Measurements from ENCODE around the gene AMT. TPM values are rescaled to one million over a fixed set of nuclear protein-coding genes. Genes with fewer than 3 reads are reported as not detected.

Gene AMT
- total and polyA plus RNA-seq, 2 of the 13 experiments (the other 11 are each of a cell fraction or from before 2014, with no cell fraction given), result 35.3 to 59.0 TPM

DNA sequence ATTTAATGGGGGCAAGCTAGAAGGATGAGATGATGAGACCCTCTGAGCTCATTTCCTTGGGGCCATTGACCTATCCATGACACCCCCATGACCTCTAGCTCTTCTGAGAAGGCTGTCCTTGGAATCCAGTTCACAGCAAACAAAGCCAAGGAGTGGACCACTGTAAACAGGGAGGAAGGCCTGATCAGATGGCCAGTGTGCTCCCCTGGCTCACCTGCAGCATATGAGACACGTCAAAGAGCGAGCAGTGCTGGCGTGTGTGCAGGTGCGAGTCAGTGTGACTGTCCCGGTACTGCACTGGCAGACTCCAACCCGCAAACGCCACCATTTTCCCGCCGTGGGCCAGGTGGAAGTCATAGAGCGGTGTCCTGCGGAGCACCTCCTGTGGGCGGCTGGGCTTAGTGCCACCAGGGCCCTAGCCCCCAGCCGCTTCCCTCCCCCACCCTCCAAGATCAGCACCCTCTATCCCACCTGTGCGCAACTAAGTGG, 339 bp downstream of the AMT start (continued):
- TF ChIP-seq, protein P1, sequence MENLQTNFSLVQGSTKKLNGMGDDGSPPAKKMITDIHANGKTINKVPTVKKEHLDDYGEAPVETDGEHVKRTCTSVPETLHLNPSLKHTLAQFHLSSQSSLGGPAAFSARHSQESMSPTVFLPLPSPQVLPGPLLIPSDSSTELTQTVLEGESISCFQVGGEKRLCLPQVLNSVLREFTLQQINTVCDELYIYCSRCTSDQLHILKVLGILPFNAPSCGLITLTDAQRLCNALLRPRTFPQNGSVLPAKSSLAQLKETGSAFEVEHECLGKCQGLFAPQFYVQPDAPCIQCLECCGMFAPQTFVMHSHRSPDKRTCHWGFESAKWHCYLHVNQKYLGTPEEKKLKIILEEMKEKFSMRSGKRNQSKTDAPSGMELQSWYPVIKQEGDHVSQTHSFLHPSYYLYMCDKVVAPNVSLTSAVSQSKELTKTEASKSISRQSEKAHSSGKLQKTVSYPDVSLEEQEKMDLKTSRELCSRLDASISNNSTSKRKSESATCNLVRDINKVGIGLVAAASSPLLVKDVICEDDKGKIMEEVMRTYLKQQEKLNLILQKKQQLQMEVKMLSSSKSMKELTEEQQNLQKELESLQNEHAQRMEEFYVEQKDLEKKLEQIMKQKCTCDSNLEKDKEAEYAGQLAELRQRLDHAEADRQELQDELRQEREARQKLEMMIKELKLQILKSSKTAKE (CRISPR knock-in tag; IDR thresholded peaks at IDR 0.05; ENCODE audit: borderline replicate concordance), result no peak
- TF ChIP-seq DR1 (CRISPR knock-in tag; IDR thresholded peaks at IDR 0.05) (no peak), THAP11 (CRISPR knock-in tag; IDR thresholded peaks at IDR 0.05) (no peak), SP4 (CRISPR knock-in tag; IDR thresholded peaks at IDR 0.05) (peak; percentile 27; the same call in 1 of the 2 replicates), ZNF207 (IDR thresholded peaks at IDR 0.05; ENCODE audit: borderline replicate concordance) (no peak), HCFC1 (IDR thresholded peaks at IDR 0.05; ENCODE audit: low read depth, low read length) (no peak), ZNF543 (CRISPR knock-in tag; IDR thresholded peaks at IDR 0.05) (peak; percentile 73; the same call in 1 of the 2 replicates), REXO4 (CRISPR knock-in tag; IDR thresholded peaks at IDR 0.05; ENCODE audit: borderline replicate concordance) (no peak), ZNF143 (CRISPR knock-in tag; IDR thresholded peaks at IDR 0.05) (no peak), ZNF775 (CRISPR knock-in tag; IDR thresholded peaks at IDR 0.05; ENCODE audit: borderline replicate concordance) (no peak; the same call in 1 of the 2 replicates), ZNF30 (CRISPR knock-in tag; IDR thresholded peaks at IDR 0.05) (no peak)
- TF ChIP-seq, protein P2, sequence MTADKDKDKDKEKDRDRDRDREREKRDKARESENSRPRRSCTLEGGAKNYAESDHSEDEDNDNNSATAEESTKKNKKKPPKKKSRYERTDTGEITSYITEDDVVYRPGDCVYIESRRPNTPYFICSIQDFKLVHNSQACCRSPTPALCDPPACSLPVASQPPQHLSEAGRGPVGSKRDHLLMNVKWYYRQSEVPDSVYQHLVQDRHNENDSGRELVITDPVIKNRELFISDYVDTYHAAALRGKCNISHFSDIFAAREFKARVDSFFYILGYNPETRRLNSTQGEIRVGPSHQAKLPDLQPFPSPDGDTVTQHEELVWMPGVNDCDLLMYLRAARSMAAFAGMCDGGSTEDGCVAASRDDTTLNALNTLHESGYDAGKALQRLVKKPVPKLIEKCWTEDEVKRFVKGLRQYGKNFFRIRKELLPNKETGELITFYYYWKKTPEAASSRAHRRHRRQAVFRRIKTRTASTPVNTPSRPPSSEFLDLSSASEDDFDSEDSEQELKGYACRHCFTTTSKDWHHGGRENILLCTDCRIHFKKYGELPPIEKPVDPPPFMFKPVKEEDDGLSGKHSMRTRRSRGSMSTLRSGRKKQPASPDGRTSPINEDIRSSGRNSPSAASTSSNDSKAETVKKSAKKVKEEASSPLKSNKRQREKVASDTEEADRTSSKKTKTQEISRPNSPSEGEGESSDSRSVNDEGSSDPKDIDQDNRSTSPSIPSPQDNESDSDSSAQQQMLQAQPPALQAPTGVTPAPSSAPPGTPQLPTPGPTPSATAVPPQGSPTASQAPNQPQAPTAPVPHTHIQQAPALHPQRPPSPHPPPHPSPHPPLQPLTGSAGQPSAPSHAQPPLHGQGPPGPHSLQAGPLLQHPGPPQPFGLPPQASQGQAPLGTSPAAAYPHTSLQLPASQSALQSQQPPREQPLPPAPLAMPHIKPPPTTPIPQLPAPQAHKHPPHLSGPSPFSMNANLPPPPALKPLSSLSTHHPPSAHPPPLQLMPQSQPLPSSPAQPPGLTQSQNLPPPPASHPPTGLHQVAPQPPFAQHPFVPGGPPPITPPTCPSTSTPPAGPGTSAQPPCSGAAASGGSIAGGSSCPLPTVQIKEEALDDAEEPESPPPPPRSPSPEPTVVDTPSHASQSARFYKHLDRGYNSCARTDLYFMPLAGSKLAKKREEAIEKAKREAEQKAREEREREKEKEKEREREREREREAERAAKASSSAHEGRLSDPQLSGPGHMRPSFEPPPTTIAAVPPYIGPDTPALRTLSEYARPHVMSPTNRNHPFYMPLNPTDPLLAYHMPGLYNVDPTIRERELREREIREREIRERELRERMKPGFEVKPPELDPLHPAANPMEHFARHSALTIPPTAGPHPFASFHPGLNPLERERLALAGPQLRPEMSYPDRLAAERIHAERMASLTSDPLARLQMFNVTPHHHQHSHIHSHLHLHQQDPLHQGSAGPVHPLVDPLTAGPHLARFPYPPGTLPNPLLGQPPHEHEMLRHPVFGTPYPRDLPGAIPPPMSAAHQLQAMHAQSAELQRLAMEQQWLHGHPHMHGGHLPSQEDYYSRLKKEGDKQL (CRISPR knock-in tag; IDR thresholded peaks at IDR 0.05; ENCODE audit: low read depth), result no peak
- TF ChIP-seq, protein P3, sequence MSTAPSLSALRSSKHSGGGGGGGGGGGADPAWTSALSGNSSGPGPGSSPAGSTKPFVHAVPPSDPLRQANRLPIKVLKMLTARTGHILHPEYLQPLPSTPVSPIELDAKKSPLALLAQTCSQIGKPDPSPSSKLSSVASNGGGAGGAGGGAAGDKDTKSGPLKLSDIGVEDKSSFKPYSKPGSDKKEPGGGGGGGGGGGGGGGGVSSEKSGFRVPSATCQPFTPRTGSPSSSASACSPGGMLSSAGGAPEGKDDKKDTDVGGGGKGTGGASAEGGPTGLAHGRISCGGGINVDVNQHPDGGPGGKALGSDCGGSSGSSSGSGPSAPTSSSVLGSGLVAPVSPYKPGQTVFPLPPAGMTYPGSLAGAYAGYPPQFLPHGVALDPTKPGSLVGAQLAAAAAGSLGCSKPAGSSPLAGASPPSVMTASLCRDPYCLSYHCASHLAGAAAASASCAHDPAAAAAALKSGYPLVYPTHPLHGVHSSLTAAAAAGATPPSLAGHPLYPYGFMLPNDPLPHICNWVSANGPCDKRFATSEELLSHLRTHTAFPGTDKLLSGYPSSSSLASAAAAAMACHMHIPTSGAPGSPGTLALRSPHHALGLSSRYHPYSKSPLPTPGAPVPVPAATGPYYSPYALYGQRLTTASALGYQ (CRISPR knock-in tag; IDR thresholded peaks at IDR 0.05), result no peak
- TF ChIP-seq, protein P4, sequence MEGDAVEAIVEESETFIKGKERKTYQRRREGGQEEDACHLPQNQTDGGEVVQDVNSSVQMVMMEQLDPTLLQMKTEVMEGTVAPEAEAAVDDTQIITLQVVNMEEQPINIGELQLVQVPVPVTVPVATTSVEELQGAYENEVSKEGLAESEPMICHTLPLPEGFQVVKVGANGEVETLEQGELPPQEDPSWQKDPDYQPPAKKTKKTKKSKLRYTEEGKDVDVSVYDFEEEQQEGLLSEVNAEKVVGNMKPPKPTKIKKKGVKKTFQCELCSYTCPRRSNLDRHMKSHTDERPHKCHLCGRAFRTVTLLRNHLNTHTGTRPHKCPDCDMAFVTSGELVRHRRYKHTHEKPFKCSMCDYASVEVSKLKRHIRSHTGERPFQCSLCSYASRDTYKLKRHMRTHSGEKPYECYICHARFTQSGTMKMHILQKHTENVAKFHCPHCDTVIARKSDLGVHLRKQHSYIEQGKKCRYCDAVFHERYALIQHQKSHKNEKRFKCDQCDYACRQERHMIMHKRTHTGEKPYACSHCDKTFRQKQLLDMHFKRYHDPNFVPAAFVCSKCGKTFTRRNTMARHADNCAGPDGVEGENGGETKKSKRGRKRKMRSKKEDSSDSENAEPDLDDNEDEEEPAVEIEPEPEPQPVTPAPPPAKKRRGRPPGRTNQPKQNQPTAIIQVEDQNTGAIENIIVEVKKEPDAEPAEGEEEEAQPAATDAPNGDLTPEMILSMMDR (CRISPR knock-in tag; IDR thresholded peaks at IDR 0.05), result peak; percentile 48

All from HepG2 (cell line).